GM12878 (cell line): ENCODE measurements around the gene NPC1. TPM values are rescaled to one million over a fixed set of nuclear protein-coding genes. Genes with fewer than 3 reads are reported as not detected.

ENCODE experiments used
- ATAC-seq: fragments of 200-7000 bp; cut with Tn5 transposase; 3 replicates; pipeline ENCODE4 v1.9.1; 2020; ENCODE audit warnings: mild to moderate bottlenecking, moderate library complexity
- BruUV-seq: library from RNA; stranded (reverse); fragments of 400-500 nt; replicated peaks from 2 replicates; lab custom pipeline; 2021; lab: Mats Ljungman, UMichigan
- CTCF ChIA-PET: fragments of 300-600 bp; sonication (Branson Sonifier 250); formaldehyde crosslinking; extraction: SDS; loops from one replicate; lab custom pipeline; 2021; ENCODE audit warnings: inconsistent platforms; lab: Yijun Ruan, JAX
- POLR2A ChIA-PET: fragments of 350-600 bp; formaldehyde crosslinking; extraction: SDS; loops from one replicate; lab custom pipeline; 2021; ENCODE audit warnings: inconsistent platforms; lab: Charles Lee
- RAD21 ChIA-PET: fragments of 300-600 bp; sonication (Branson Sonifier 250); formaldehyde crosslinking; loops from one replicate; lab custom pipeline; 2023; ENCODE audit warnings: antibody characterized with exemption; ENCODE audit not compliant: unreplicated experiment; lab: Charles Lee
- SMC1A ChIA-PET: fragments of 300-600 bp; sonication (Branson Sonifier 250); formaldehyde crosslinking; loops from one replicate; lab custom pipeline; 2023; ENCODE audit not compliant: unreplicated experiment, uncharacterized antibody; lab: Charles Lee
- DNase-seq: peaks from one replicate; pipeline ENCODE4 v3.0.0-alpha.2; 2011; ENCODE audit warnings: low read depth, low spot score
- FAIRE-seq: peaks from 3 replicates; lab custom pipeline; 2011; peaks lifted over from hg19 to GRCh38; lab: Jason Lieb, UNC
- H2AFZ ChIP-seq: 2 replicates; pipeline ENCODE4 v1.6.0; 2011; ENCODE audit warnings: low read depth, low read length, control low read depth; ENCODE audit not compliant: control insufficient read depth
- H3K27ac ChIP-seq: 2 replicates; pipeline ENCODE4 v1.5.1; 2011; ENCODE audit warnings: control low read depth; ENCODE audit not compliant: control insufficient read depth, insufficient read depth
- H3K27me3 ChIP-seq, 2 experiments: replicated peaks in 1 of 2; 2 replicates each; pipeline versions ENCODE4 v1.6.0 to v1.6.1; 2011; ENCODE audit warnings: low read length in 1 of 2; ENCODE audit not compliant: control insufficient read depth in 2 of 2, insufficient read depth in 2 of 2
- H3K36me3 ChIP-seq, 2 experiments: 2 replicates each; pipeline ENCODE4 v1.5.1; 2011; ENCODE audit warnings: low read length in 1 of 2; ENCODE audit not compliant: control insufficient read depth in 2 of 2, insufficient read depth in 2 of 2
- H3K4me1 ChIP-seq: 2 replicates; pipeline ENCODE4 v1.6.1; 2011; ENCODE audit warnings: mild to moderate bottlenecking, low read length, moderate library complexity, mixed read lengths; ENCODE audit not compliant: control insufficient read depth, insufficient read depth
- H3K4me2 ChIP-seq: 2 replicates; pipeline ENCODE4 v1.6.0; 2011; ENCODE audit warnings: control low read depth; ENCODE audit not compliant: control insufficient read depth, insufficient read depth
- H3K4me3 ChIP-seq: fragments of 200-600 bp; sonication (generic); 2 replicates; pipeline ENCODE4 v1.5.1; 2016
- H3K79me2 ChIP-seq: 2 replicates; pipeline ENCODE4 v1.6.0; 2011; ENCODE audit warnings: low read length; ENCODE audit not compliant: control insufficient read depth, insufficient read depth
- H3K9ac ChIP-seq: 2 replicates; pipeline ENCODE4 v1.8.0; 2011; ENCODE audit warnings: low read length, control low read depth, mixed read lengths; ENCODE audit not compliant: control insufficient read depth, insufficient read depth
- H3K9me3 ChIP-seq: replicated peaks from 3 replicates; pipeline ENCODE4 v1.5.1; 2011; ENCODE audit warnings: mild to moderate bottlenecking, low read length; ENCODE audit not compliant: control insufficient read depth, insufficient read depth
- H4K20me1 ChIP-seq: 2 replicates; pipeline ENCODE4 v1.6.0; 2011; ENCODE audit not compliant: control insufficient read depth, insufficient read depth
- CEBPB ChIP-seq, 2 experiments: fragments of 150-350 bp in 1 of 2; IDR thresholded peaks; 2 replicates each; pipeline ENCODE4 v1.6.1; 2012 to 2014; ENCODE audit warnings: low read depth in 2 of 2, low read length in 2 of 2, borderline replicate concordance in 1 of 2, inconsistent platforms in 1 of 2
- CHD1 ChIP-seq: IDR thresholded peaks from 2 replicates; pipeline ENCODE4 v1.6.1; 2012; ENCODE audit warnings: low read depth, low read length, improper control_type of control experiment
- CREM ChIP-seq: IDR thresholded peaks from 2 replicates; pipeline ENCODE4 v1.6.1; 2014; ENCODE audit warnings: antibody characterized with exemption, low read depth
- E2F8 ChIP-seq: fragments of 450-650 bp; IDR thresholded peaks from 2 replicates; pipeline ENCODE4 v1.6.1; 2018; ENCODE audit warnings: mild to moderate bottlenecking, low read depth, moderate library complexity; ENCODE audit not compliant: partially characterized antibody
- EP300 ChIP-seq, 2 experiments: fragments of 150-350 bp in 1 of 2; IDR thresholded peaks; 2 replicates each; pipeline ENCODE4 v1.6.1; 2011 to 2012; ENCODE audit warnings: low read depth in 2 of 2, low read length in 2 of 2, borderline replicate concordance in 1 of 2, improper control_type of control experiment in 1 of 2, inconsistent platforms in 1 of 2; ENCODE audit not compliant: control insufficient read depth in 1 of 2
- FOXM1 ChIP-seq: IDR thresholded peaks from 2 replicates; pipeline ENCODE4 v1.6.1; 2012; ENCODE audit warnings: low read depth, mild to moderate bottlenecking, inconsistent platforms, low read length, moderate library complexity
- HCFC1 ChIP-seq: fragments of 150-350 bp; IDR thresholded peaks from 2 replicates; pipeline ENCODE4 v1.6.1; 2014; ENCODE audit warnings: low read length
- KLF5 ChIP-seq: fragments of 450-650 bp; IDR thresholded peaks from 2 replicates; pipeline ENCODE4 v1.6.1; 2014; ENCODE audit warnings: mild to moderate bottlenecking; ENCODE audit not compliant: partially characterized antibody
- POU2F2 ChIP-seq: IDR thresholded peaks from 3 replicates; pipeline ENCODE4 v1.6.1; 2011; ENCODE audit warnings: low read depth, mild to moderate bottlenecking, low read length, borderline replicate concordance
- RELA ChIP-seq: fragments of 450-650 bp; IDR thresholded peaks from 2 replicates; pipeline ENCODE4 v1.8.0; 2014; ENCODE audit warnings: borderline replicate concordance; ENCODE audit not compliant: partially characterized antibody
- STAT3 ChIP-seq: IDR thresholded peaks from 2 replicates; pipeline ENCODE4 v1.6.1; 2011; ENCODE audit warnings: low read depth, low read length, improper control_type of control experiment
- TAF1 ChIP-seq: IDR thresholded peaks from 2 replicates; pipeline ENCODE4 v1.6.1; 2011; ENCODE audit warnings: mild to moderate bottlenecking, low read depth, low read length, borderline replicate concordance
- TARDBP ChIP-seq: IDR thresholded peaks from 2 replicates; pipeline ENCODE4 v1.6.1; 2016; ENCODE audit warnings: borderline replicate concordance
- ZBTB33 ChIP-seq: fragments of 450-650 bp; IDR thresholded peaks from 2 replicates; pipeline ENCODE4 v1.6.1; 2017; ENCODE audit warnings: mild to moderate bottlenecking
- ZBTB40 ChIP-seq: fragments of 450-650 bp; IDR thresholded peaks from 2 replicates; pipeline ENCODE4 v1.6.1; 2016; ENCODE audit warnings: mild to moderate bottlenecking, moderate library complexity, borderline replicate concordance
- ZNF384 ChIP-seq: IDR thresholded peaks from 2 replicates; pipeline ENCODE4 v1.6.1; 2012; ENCODE audit warnings: low read depth, mild to moderate bottlenecking, low read length, improper control_type of control experiment, borderline replicate concordance
- WGBS: methylation state at CpG from one replicate; pipeline ENCODE4 v1.1.6; 2016; ENCODE audit warnings: low lambda C conversion rate; ENCODE audit not compliant: insufficient replicate concordance, insufficient coverage; ENCODE audit errors: missing lambda C conversion rate; 5-methylcytosine and 5-hydroxymethylcytosine counted together
- in situ Hi-C: fragments of 300-500 bp; cut with MboI; formaldehyde crosslinking; loops from 9 replicates; pipeline ENCODE4 v1.14.3; 2018; ENCODE audit warnings: mixed read lengths
- intact Hi-C: fragments of 100-400 bp; cut with micrococcal nuclease; formaldehyde crosslinking; loops from one replicate; pipeline ENCODE4 v1.14.2; 2022; ENCODE audit not compliant: unreplicated experiment
- polyA plus RNA-seq, 11 experiments: library from polyadenylated mRNA; depleted of rRNA in 4 of 11; unstranded in 6 of 11; stranded (reverse) in 5 of 11; fragments of >200 nt; fragmentation: Nextera tagmentation in 4 of 11; fragmentation: Illumina TruSeq in 1 of 11; extraction: Ambion mirVana in 4 of 11; extraction: Trizol in 1 of 11; gene quantifications; 1 replicate in 1 of 11; 2 replicates in 10 of 11; pipeline versions ENCODE4 v1.2.1 to v1.2.3, GENCODE V29; 2011 to 2016; ENCODE audit warnings: inconsistent platforms in 2 of 11, missing spikeins in 2 of 11, low read depth in 1 of 11
- total RNA-seq, 4 experiments: library from RNA; depleted of rRNA in 3 of 4; stranded (reverse); fragments of >200 nt in 3 of 4; fragmentation: Illumina TruSeq in 1 of 4; extraction: Trizol in 1 of 4; gene quantifications; 2 replicates each; pipeline versions ENCODE4 v1.2.1 to v1.2.3, GENCODE V29; 2013 to 2021

Gene NPC1
- total and polyA plus RNA-seq, 10 of the 15 experiments (the other 5 are each of a cell fraction or from before 2014, with no cell fraction given): 10.1 to 45.2 (median 19.4) TPM

GRCh38 chr18:23494992-23495391 lies 91.3 kb downstream of the NPC1 start:
- ATAC-seq: no peak
- H4K20me1 ChIP-seq: no peaks in the 10 kb centered on the region
- no peak overlapping the region for H3K4me3 ChIP-seq
- ChIA-PET POLR2A (interaction anchor here (1.5 kb wide), 1 partner anchor 10 kb away, joined by 4 read pairs; no protein-coding TSS in a partner anchor), SMC1A (interaction anchor here (2.1 kb wide), 1 partner anchor 10 kb away, joined by 4 read pairs; no protein-coding TSS in a partner anchor), CTCF (interaction anchor here (5.1 kb wide), 1 partner anchor 21 kb away, joined by 30 read pairs; no protein-coding TSS in a partner anchor), RAD21 (no interaction called here)
- no peaks in the 10 kb centered on the region for H3K27me3 ChIP-seq
- 96% methylated on average over 1 of the region's 1 CpG for WGBS
- H2AFZ ChIP-seq: no peak overlapping the region
- H3K9ac ChIP-seq: no peak overlapping the region
- no peaks in the 10 kb centered on the region for H3K36me3 ChIP-seq
- H3K79me2 ChIP-seq: no peaks in the 10 kb centered on the region
- intact Hi-C loops: loop anchor here (5.0 kb wide), 2 partner anchors 207 to 317 kb away; no protein-coding TSS in a partner anchor
- no peak for FAIRE-seq
- BruUV-seq: no TSS peak
- DNase-seq: no peak
- TF ChIP-seq TAF1 (no peak), CREM (no peak), CHD1 (no peak), HCFC1 (no peak), EP300 (IDR thresholded peaks at IDR 0.05; ENCODE audit: borderline replicate concordance in 1 of 2, control insufficient read depth in 1 of 2, low read depth in 2 of 2, low read length in 2 of 2) (no peak), STAT3 (no peak), E2F8 (no peak), TARDBP (no peak), RELA (no peak), ZBTB33 (no peak), POU2F2 (no peak), CEBPB (IDR thresholded peaks at IDR 0.05; ENCODE audit: borderline replicate concordance in 1 of 2, low read depth in 2 of 2, low read length in 2 of 2) (no peak), KLF5 (no peak), FOXM1 (no peak), ZBTB40 (no peak), ZNF384 (no peak)
- peaks cover 20% of the 10 kb centered on the region for H3K4me1 ChIP-seq
- no peak overlapping the region for H3K27ac ChIP-seq
- H3K9me3 ChIP-seq: no peaks in the 10 kb centered on the region
- no peak overlapping the region for H3K4me2 ChIP-seq
- in situ Hi-C loops: no loop called here
